GM23338 (cell line): Measurements from ENCODE around the gene EYS. TPM values are rescaled to one million over a fixed set of nuclear protein-coding genes. Genes with fewer than 3 reads are reported as not detected.

Experiments
- ATAC-seq: fragments of 200-7000 bp; cut with Tn5 transposase; 3 replicates; pipeline ENCODE4 v1.9.1; 2020
- DNase-seq: peaks from one replicate; pipeline ENCODE4 v3.0.0-alpha.2; 2015; ENCODE audit warnings: low spot score
- H2AFZ ChIP-seq: fragments of 200-600 bp; sonication (generic); 2 replicates; pipeline ENCODE4 v1.8.0; 2016; ENCODE audit warnings: antibody characterized with exemption, mild to moderate bottlenecking, moderate library complexity
- H3F3A ChIP-seq: fragments of 200-600 bp; sonication (generic); replicated peaks from 2 replicates; pipeline ENCODE4 v1.8.0; 2017; ENCODE audit warnings: antibody characterized with exemption, mixed run types, low read depth
- H3K27ac ChIP-seq: fragments of 200-600 bp; sonication (generic); 2 replicates; pipeline ENCODE4 v1.6.1; 2016; ENCODE audit warnings: low read depth
- H3K27me3 ChIP-seq: fragments of 200-600 bp; sonication (generic); 2 replicates; pipeline ENCODE4 v1.8.0; 2016; ENCODE audit warnings: mild to moderate bottlenecking, mixed run types, moderate library complexity; ENCODE audit not compliant: insufficient read depth
- H3K36me3 ChIP-seq: fragments of 200-600 bp; sonication (generic); 2 replicates; pipeline ENCODE4 v1.8.0; 2016; ENCODE audit warnings: mild to moderate bottlenecking; ENCODE audit not compliant: insufficient read depth
- H3K4me1 ChIP-seq: fragments of 200-600 bp; sonication (generic); 2 replicates; pipeline ENCODE4 v1.8.0; 2016; ENCODE audit warnings: mild to moderate bottlenecking, moderate library complexity; ENCODE audit not compliant: insufficient read depth
- H3K4me2 ChIP-seq: fragments of 200-600 bp; sonication (generic); 2 replicates; pipeline ENCODE4 v1.7.1; 2017; ENCODE audit warnings: mixed run types
- H3K4me3 ChIP-seq: fragments of 200-600 bp; sonication (generic); 2 replicates; pipeline ENCODE4 v1.6.1; 2016; ENCODE audit warnings: mixed run types
- H3K79me2 ChIP-seq: fragments of 200-600 bp; sonication (generic); replicated peaks from 2 replicates; pipeline ENCODE4 v1.8.0; 2017; ENCODE audit warnings: mild to moderate bottlenecking; ENCODE audit not compliant: insufficient read depth
- H3K9me2 ChIP-seq: fragments of 200-600 bp; sonication (generic); 2 replicates; pipeline ENCODE4 v1.8.0; 2017; ENCODE audit not compliant: insufficient read depth
- H4K20me1 ChIP-seq: fragments of 200-600 bp; sonication (generic); replicated peaks from 2 replicates; pipeline ENCODE4 v1.8.0; 2017; ENCODE audit warnings: mild to moderate bottlenecking; ENCODE audit not compliant: insufficient read depth
- H3K27ac Mint-ChIP-seq: 2 replicates; pipeline ENCODE4 v1.8.0; 2020; ENCODE audit warnings: inconsistent platforms, mild to moderate bottlenecking, moderate library complexity, mixed read lengths
- H3K27me3 Mint-ChIP-seq: 3 replicates; pipeline ENCODE4 v1.8.0; 2022; ENCODE audit warnings: low read depth, mild to moderate bottlenecking, moderate library complexity, mixed read lengths, inconsistent platforms; ENCODE audit not compliant: insufficient read depth, poor library complexity
- H3K36me3 Mint-ChIP-seq: 3 replicates; pipeline ENCODE4 v1.8.0; 2021; ENCODE audit warnings: low read depth, mild to moderate bottlenecking, inconsistent platforms, moderate library complexity, mixed read lengths
- H3K4me1 Mint-ChIP-seq: 3 replicates; pipeline ENCODE4 v1.8.0; 2020; ENCODE audit warnings: mild to moderate bottlenecking, inconsistent platforms, mixed read lengths
- H3K4me3 Mint-ChIP-seq: 3 replicates; pipeline ENCODE4 v1.8.0; 2021; ENCODE audit warnings: moderate library complexity, mild to moderate bottlenecking, inconsistent platforms, mixed read lengths
- H3K9me3 Mint-ChIP-seq: 3 replicates; pipeline ENCODE4 v1.8.0; 2020; ENCODE audit warnings: moderate library complexity, mild to moderate bottlenecking, inconsistent platforms, mixed read lengths
- CREB1 ChIP-seq: fragments of 250-450 bp; sonication (Bioruptor Pico); IDR thresholded peaks from 2 replicates; pipeline ENCODE4 v1.5.0; 2020; ENCODE audit warnings: low read depth, mild to moderate bottlenecking, moderate library complexity
- CTCF ChIP-seq, 2 experiments: fragments of 200-600 bp in 1 of 2; sonication (generic) in 1 of 2; conservative IDR thresholded peaks; 2 replicates each; pipeline versions ENCODE4 v1.5.1 to v1.6.1; 2016 to 2017; ENCODE audit warnings: antibody characterized with exemption in 2 of 2, low read depth in 2 of 2, mild to moderate bottlenecking in 2 of 2, moderate library complexity in 1 of 2
- ETS1 ChIP-seq: IDR thresholded peaks from 2 replicates; pipeline ENCODE4 v1.6.1; 2016; ENCODE audit warnings: antibody characterized with exemption
- EZH2phosphoT487 ChIP-seq: fragments of 200-600 bp; sonication (generic); IDR thresholded peaks from one replicate; pipeline ENCODE4 v1.8.1; 2018; ENCODE audit warnings: antibody characterized with exemption; ENCODE audit not compliant: unreplicated experiment
- JUNB ChIP-seq: IDR thresholded peaks from one replicate; pipeline ENCODE4 v1.6.1; 2016; ENCODE audit warnings: antibody characterized with exemption; ENCODE audit not compliant: unreplicated experiment
- NANOG ChIP-seq: IDR thresholded peaks from 2 replicates; pipeline ENCODE4 v1.6.1; 2016; ENCODE audit warnings: antibody characterized with exemption, borderline replicate concordance
- STAT1 ChIP-seq: IDR thresholded peaks from one replicate; pipeline ENCODE4 v1.6.1; 2016; ENCODE audit warnings: antibody characterized with exemption; ENCODE audit not compliant: unreplicated experiment
- ZNF331 ChIP-seq: fragments of 250-450 bp; sonication (Bioruptor Pico); IDR thresholded peaks from 2 replicates; pipeline ENCODE4 v1.5.0; 2020; ENCODE audit warnings: low read depth, mild to moderate bottlenecking, moderate library complexity
- ZNF462 ChIP-seq: fragments of 250-450 bp; sonication (Bioruptor Pico); IDR thresholded peaks from 2 replicates; pipeline ENCODE4 v1.5.0; 2020; ENCODE audit warnings: mild to moderate bottlenecking, moderate library complexity
- polyA plus RNA-seq: library from polyadenylated mRNA; unstranded; fragments of >200 nt; fragmentation: Nextera tagmentation; extraction: Ambion mirVana; gene quantifications from 2 replicates; pipeline ENCODE4 v1.2.1, GENCODE V29; 2016
- total RNA-seq: library from RNA; depleted of rRNA; stranded (reverse); fragments of >200 nt; shearing (Covaris generic); gene quantifications from 2 replicates; pipeline ENCODE4 v1.2.3, GENCODE V29; 2014

The EYS gene
- total and polyA plus RNA-seq, 2 experiments from 2014 or later, result 0.38 to 0.52 TPM

GRCh38 chr6:64357430-64357829 lies 1349.6 kb downstream of the EYS start:
- H2AFZ ChIP-seq, result no peak overlapping the region
- Mint-ChIP-seq H3K27ac (no peak overlapping the region), H3K36me3 (no peaks in the 10 kb centered on the region)

GRCh38 chr6:64347411-64347810 lies 1359.6 kb downstream of the EYS start:
- no peak for DNase-seq
- Histone ChIP-seq H3K9me2 (no peaks in the 10 kb centered on the region), H3K36me3 (no peaks in the 10 kb centered on the region), H3K4me3 (no peak overlapping the region), H3K27me3 (no peaks in the 10 kb centered on the region), H3F3A (no peaks in the 10 kb centered on the region), H2AFZ (no peak overlapping the region), H3K4me1 (no peaks in the 10 kb centered on the region), H3K27ac (no peak overlapping the region), H4K20me1 (no peaks in the 10 kb centered on the region), H3K4me2 (no peak overlapping the region), H3K79me2 (no peaks in the 10 kb centered on the region)
- Mint-ChIP-seq H3K27ac (no peak overlapping the region), H3K4me3 (no peak overlapping the region), H3K9me3 (peaks cover 15% of the 10 kb centered on the region; the same call in 2 of the 3 replicates), H3K27me3 (no peaks in the 10 kb centered on the region), H3K4me1 (0 out of 3 replicates have a peak, but pooled peaks cover 4% of the 10 kb centered on the region), H3K36me3 (no peaks in the 10 kb centered on the region; the same call in 2 of the 3 replicates)
- ATAC-seq, result no peak
- no peak for TF ChIP-seq JUNB
- TF ChIP-seq CTCF (conservative IDR thresholded peaks at IDR 0.05; ENCODE audit: low read depth in 2 of 2), result no peak
- no peak for TF ChIP-seq ETS1
- TF ChIP-seq ZNF331, result no peak
- no peak for TF ChIP-seq STAT1
- no peak for TF ChIP-seq ZNF462 (CRISPR knock-in tag)

More at GRCh38 chr6:64357430-64357829, 1349.6 kb downstream of the EYS start:
- no peaks in the 10 kb centered on the region for H3K4me1 Mint-ChIP-seq
- no peak for TF ChIP-seq CREB1
- TF ChIP-seq CTCF (conservative IDR thresholded peaks at IDR 0.05; ENCODE audit: low read depth in 2 of 2), result no peak
- TF ChIP-seq EZH2phosphoT487, result no peak
- no peak for TF ChIP-seq NANOG
- no peak for DNase-seq
- Histone ChIP-seq H3K4me2 (no peak overlapping the region), H3K27ac (no peak overlapping the region), H3K4me3 (no peak overlapping the region), H3K79me2 (no peaks in the 10 kb centered on the region), H3K4me1 (no peaks in the 10 kb centered on the region), H4K20me1 (no peaks in the 10 kb centered on the region), H3K9me2 (no peaks in the 10 kb centered on the region), H3K36me3 (no peaks in the 10 kb centered on the region), H3K27me3 (no peaks in the 10 kb centered on the region), H3F3A (no peaks in the 10 kb centered on the region)
- no peak overlapping the region for H3K4me3 Mint-ChIP-seq
- no peak for ATAC-seq
- H3K27me3 Mint-ChIP-seq, result no peaks in the 10 kb centered on the region
- peaks cover 6% of the 10 kb centered on the region; the same call in 1 of the 3 replicates for H3K9me3 Mint-ChIP-seq
